ENCODE data around the gene ZNF480.

The ZNF480 gene

GRCh38 chr19:52366414-52366824, 69.5 kb downstream of the ZNF480 start:
- peaks cover 53% of the 10 kb centered on the region for H3K36me3 ChIP-seq (ENCODE audit: insufficient read depth, low read length)

GRCh38 chr19:52369559-52370340, 72.8 kb downstream of the ZNF480 start, which contains the start of gene ZNF880:
TSS of gene ZNF880 (plus strand) at chr19:52369923. CDS start at chr19:52369966, 43 bp downstream.
- peak within 1 kb of the TSS; percentile 92 for H3K4me3 ChIP-seq (ENCODE audit: low read length)
- H3K9me3 ChIP-seq (ENCODE audit: low read length): peaks cover 50% of the 10 kb centered on the region
- H2AFZ ChIP-seq (ENCODE audit: low read depth, low read length): peak within 1 kb of the TSS; percentile 33
- no peaks in the 10 kb centered on the region for H3K27me3 ChIP-seq (ENCODE audit: insufficient read depth, low read length)
- H3K36me3 ChIP-seq (ENCODE audit: insufficient read depth, low read length): peaks cover 45% of the 10 kb centered on the region
- no peaks in the 10 kb centered on the region for H3K4me1 ChIP-seq (ENCODE audit: insufficient read depth, low read length)

More at GRCh38 chr19:52366414-52366824, 69.5 kb downstream of the ZNF480 start:
- H3K27me3 ChIP-seq (ENCODE audit: insufficient read depth, low read length): no peaks in the 10 kb centered on the region
- peaks cover 61% of the 10 kb centered on the region for H3K9me3 ChIP-seq (ENCODE audit: low read length)
- H3K4me3 ChIP-seq (ENCODE audit: low read length): no peak overlapping the region
- H2AFZ ChIP-seq (ENCODE audit: low read depth, low read length): no peak overlapping the region
- H3K4me1 ChIP-seq (ENCODE audit: insufficient read depth, low read length): no peaks in the 10 kb centered on the region

GRCh38 chr19:52370341-52370710, 73.4 kb downstream of the ZNF480 start:
- H3K4me3 ChIP-seq (ENCODE audit: low read length): peak overlapping the region; percentile 92
- H3K27me3 ChIP-seq (ENCODE audit: insufficient read depth, low read length): no peaks in the 10 kb centered on the region
- H2AFZ ChIP-seq (ENCODE audit: low read depth, low read length): peak overlapping the region; percentile 33
- H3K4me1 ChIP-seq (ENCODE audit: insufficient read depth, low read length): no peaks in the 10 kb centered on the region
- H3K36me3 ChIP-seq (ENCODE audit: insufficient read depth, low read length): peaks cover 44% of the 10 kb centered on the region
- H3K9me3 ChIP-seq (ENCODE audit: low read length): peaks cover 46% of the 10 kb centered on the region
